GM21717 (cell line): Measurements from ENCODE around the gene NRM.
A peak's percentile ranks its signal among the peaks of the same experiment; 100 is the strongest.
"Not testable (repeated sequence)": the region's sequence is repeated elsewhere in the genome, so short reads cannot be mapped to it uniquely, and the experiment has no call there.

Source experiments
- ATAC-seq: cut with Tn5 transposase; IDR thresholded peaks from one replicate; pipeline ENCODE4 v1.9.1; 2021; ENCODE audit warnings: mild to moderate bottlenecking, moderate library complexity; ENCODE audit not compliant: unreplicated experiment

The NRM gene, protein sequence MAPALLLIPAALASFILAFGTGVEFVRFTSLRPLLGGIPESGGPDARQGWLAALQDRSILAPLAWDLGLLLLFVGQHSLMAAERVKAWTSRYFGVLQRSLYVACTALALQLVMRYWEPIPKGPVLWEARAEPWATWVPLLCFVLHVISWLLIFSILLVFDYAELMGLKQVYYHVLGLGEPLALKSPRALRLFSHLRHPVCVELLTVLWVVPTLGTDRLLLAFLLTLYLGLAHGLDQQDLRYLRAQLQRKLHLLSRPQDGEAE

DNA sequence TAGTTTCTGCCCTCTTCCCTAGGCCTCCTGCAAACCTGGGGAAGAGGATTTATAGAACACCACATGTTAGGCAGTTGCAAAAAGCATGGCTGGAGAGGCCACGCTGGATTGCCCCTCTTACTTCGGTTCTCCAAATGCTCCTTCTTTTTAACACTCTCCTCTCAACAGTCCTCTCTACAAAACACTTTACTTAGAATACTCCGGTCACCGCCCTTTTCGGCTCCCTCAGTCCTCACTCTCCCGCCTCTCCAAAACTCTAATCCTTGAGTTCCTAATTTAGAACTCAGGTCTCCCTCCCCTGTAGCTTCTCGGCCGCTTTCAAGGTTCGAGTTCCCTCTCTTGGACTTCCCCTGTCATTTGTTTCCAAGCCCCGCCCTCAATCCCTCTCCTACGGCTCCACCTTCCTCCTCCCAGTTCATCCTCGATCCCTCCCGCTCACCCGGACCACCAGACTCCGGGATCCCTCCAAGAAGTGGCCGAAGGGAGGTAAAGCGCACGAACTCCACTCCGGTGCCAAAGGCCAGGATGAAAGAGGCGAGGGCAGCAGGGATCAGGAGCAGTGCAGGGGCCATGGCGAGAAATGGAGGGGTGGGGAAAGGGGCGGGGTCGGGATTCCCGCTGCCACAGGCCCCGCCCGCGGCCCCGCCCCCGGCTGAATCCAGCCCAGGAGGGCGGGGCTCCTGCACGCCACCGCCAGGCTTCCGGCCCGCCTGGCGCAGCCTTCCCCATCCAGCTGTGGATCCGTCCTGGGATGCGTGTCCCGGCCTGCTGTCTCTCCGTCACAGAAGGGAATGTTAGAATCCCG lies at the start of gene NRM:
NRM (minus strand) TSS at position 582 of the 805 bp plus-strand sequence; CDS start at position 572, 10 bp downstream.
- ATAC-seq, result no peak

DNA sequence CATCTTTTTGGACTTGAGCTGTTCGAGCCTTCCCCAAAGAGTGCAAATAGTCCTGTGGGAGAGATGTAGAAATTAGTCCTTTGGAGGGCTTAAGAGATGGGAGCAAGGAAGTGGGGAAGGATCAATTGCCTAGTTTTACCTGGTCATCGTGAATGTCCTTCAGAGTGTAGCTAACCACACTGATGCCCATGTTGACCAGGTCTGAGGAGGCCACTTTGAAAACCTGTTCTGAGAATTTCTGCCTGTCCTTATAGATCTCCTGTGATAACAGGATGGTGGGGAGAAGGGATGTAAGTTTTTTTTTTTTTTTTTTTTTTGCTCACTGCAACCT lies 49.7 kb upstream of the NRM start:
- no peak for ATAC-seq

DNA sequence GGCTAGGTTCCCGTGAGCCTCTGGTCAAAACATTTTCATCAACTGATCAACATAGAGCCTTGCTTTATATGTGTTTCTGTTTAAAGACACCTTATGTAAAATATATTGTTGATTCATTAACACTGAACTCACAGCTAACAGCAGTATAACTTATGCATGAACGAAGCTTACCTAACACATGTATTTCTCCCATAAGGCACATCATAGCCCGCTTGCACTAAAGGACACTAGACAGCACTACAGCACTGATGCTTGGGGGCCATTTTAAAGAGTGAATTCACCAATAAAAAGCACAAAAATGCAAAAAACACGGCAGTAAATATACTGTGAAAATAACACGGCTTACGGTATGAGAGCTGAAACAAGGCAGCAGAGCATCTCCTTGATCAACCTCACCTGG lies 47.7 kb upstream of the NRM start:
- no peak for ATAC-seq

DNA sequence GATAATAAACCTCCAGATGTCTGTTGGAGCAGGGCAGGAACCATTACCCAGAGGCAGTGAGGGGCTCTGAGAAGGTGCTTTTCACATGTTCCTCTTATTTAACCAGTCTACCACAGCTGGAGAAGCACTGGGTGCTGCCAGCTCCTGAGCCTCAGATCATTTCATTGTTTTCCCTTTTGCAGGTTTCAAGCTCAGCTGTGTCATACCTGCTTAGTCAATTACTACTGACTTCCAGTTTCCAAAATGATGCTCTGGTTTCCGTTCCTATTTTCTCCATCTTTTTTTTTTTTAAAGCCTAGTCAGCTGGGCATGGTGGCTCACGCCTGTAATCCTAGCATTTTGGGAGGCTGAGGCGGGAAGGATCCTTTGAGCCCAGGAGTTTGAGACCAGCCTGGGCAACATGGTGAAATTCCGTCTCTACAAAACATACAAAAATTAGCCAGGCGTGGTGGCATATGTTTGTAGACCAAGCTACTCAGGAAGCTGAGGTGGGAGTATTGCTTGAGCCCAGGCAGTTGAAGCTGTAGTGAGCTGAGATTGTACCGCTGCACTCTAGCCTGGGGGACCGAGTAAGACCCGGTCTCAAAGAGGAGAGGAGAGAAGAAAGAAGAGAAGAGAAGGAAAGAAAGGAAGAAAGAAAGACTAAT lies 45.0 kb upstream of the NRM start:
- ATAC-seq, result peak; percentile 52

DNA sequence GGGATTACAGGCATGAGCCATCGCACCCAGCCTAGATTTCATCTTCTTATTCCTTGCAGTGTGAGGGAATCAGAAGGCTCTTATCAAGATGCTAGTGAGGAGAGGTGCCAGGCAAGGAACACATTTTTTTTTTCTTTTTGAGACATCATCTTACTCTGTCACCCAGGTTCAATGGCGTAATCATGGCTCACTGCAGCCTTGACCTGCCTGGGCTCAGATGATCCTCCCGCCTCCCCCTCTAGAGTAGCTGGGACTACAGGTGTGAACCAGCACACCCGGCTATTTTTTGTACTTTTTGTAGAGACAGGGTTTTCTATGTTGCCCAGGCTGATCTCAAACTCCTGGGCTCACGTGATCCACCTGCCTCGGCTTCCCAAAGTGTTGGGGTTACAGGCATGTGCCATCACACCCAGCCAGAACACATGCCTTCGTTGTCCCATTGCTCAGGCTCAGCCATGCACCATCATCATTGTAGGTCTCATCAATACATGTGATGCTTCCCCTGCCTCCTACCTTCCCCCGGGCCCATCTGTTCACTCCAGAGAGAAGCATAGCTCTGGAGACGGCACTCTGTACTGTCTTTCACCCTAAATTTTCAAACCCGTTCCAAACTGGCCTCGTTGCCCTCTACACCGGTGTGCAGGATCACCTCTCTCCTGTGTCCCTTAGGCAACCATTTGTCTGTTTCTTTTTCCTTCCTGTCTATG lies 41.6 kb upstream of the NRM start:
- ATAC-seq, result no peak

DNA sequence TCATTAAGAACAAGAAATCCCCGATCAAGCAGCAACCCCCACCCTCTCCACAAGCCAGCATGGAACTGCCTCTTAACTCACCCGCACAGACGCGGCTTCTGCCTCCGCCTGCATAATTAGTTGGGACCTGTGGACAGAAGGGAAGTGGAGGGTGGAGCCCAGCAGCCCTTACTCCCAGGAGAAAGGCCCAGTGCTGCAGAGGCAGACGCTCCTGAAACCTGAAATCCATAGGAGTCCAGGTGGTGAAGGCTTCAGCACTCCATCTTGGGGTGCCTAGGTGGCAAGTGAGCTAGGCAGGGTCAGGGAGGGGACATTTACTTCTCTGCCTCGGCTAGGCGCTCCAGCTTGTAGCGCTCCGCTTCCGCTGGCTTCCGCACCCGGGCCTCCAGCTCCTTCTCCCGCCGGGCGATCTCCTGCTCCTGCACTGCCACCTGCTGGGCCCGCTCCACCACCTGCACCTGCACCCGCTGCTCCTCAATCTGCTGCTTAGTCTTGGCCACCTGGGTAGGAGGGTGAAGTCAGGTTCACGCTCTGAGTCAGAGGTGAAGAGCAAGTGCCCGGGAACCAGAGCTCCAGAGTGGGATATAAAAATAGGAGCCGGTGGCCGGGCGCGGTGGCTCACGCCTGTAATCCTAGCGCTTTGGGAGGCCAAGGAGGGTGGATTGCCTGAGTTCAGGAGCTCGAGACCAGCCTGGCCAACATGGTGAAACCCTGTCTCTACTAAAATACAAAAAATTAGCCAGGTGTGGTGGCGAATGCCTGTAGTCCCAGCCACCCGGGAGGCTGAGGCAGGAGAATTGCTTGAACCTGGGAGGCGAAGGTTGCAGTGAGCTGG lies 40.0 kb upstream of the NRM start:
- peak; percentile 53 for ATAC-seq

DNA sequence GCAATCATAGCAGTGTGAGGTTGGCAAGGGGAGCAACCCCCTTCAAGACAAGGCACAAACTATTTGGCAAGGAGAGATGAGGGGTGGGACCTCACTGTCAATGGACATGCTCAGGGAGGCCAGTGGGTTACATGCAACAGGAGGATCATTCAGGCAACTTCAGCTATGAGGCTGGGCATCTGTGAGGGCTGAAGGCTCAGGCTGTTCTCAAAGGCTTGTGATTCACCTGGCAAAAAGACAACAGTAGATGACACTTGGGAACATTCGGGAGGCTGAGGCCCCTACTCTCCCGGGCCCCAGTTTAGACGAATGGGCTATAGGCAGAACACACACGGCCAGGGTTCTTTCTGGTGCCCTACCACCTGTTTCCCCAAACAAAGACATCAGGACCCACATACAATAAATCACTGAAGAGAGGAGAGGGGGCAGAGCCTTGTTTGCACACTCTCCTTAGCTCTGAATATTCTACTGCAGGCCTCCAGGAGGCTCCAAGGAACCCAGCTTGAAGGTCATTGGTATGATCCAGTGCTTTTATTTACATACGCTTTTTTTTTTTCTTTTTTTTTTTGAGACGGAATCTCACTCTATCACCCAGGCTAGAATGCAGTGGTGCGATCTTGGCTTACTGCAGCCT lies 37.3 kb upstream of the NRM start:
- no peak for ATAC-seq

DNA sequence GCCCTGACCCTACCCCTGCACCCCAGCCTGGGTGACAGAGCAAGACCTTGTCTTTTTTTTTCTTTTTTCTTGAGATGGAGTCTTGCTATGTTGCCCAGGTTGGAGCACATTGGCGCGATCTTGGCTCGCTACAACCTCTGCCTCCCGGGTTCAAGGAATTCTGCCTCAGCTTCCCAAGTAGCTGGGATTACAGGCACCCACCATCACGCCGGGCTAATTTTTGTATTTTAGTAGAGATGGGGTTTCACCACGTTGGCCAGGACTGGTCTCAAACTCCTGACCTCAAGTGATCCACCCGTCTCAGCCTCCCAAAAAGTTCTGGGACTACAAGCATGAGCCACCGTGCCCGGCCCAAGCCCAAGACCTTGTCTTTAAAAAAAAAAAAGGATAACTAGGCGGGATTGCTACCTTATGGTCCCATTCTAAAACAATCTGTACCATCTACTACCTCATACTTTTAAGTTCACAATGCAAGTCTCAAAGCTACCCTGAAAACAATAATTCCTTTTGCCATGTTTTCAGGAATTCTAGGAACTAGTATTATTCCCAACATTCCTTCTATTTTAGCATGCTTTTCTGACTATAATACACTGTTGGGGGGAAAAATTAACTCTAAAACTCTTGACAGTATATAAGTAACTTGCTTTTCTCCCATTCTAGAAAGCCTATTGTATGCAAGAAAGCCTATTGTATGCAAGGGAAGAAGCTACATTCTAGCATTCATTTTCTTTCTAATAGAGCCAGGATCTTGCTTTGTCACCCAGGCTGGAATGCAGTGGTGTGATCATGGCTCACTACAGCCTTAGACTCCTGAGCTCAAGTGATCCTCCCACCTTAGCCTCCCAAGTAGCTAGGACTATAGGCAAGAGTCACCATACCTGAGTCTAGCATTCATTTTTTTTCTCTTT lies 36.0 kb upstream of the NRM start:
- no peak for ATAC-seq

DNA sequence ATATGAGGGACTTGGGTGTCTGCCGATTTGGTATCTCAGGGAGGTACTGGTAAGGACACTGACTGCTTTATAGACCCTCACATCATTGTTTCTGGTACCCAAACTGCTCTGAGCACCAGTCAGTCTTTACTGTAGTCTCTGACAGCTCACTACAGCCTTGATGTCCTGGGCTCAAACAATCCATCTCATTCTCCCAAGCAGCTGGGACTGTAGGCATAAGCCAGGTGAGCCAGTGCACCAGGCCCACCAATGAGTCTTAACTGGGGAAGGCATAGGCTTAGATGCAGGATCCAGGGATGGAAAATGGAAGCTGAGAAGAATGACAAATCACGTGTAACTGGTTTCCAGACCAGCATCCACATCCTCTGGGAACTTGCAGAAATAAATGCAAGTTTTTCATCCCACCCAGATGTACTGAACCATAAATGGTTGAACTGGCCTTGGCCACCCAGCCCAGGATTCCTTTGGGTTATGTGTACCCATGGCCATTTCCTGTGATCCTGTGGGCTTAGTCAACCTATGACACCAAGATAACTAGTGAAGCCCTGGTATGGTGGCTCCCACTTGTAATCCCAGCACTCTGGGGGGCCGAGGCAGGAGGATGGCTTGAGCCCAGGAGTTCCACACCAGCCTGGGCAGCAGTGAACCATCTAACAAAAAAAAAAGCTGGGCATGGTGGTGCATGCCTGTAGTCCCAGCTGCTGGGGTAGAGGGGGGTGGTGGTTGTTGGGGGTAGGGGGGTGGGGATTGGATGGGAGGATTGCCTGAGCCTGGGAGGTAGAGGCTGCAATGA lies 35.1 kb upstream of the NRM start:
- ATAC-seq, result no peak

DNA sequence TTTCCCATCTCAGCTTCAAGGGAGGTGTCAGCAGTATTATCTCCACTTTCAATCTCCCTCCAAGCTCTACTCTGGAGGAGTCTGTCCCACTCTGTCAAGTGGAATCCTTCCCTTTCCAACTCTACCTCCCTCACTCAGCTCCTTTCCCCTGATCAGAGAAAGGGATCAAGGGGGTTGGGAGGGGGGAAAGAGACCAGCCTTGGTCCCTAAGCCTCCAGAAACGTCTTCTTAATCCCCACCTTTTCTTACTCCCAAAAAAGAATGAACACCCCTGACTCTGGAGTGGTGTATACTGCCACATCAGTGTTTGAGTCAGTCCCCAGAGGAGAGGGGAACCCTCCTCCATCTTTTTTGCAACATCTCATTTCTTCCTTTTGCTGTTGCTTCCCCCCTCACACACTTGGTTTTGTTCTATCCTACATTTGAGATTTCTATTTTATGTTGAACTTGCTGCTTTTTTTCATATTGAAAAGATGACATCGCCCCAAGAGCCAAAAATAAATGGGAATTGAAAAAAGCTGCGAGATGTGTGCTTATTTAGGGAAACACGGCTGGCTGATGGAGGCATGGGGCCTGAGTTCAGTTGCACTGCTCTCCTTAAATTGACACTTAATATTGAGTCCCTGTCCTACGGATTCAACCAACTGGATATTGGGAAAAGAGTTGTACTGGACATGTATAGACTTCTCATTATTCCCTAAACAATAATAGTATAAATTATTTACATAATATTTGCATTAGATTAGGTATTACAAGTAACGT lies 34.3 kb upstream of the NRM start:
- no peak for ATAC-seq

DNA sequence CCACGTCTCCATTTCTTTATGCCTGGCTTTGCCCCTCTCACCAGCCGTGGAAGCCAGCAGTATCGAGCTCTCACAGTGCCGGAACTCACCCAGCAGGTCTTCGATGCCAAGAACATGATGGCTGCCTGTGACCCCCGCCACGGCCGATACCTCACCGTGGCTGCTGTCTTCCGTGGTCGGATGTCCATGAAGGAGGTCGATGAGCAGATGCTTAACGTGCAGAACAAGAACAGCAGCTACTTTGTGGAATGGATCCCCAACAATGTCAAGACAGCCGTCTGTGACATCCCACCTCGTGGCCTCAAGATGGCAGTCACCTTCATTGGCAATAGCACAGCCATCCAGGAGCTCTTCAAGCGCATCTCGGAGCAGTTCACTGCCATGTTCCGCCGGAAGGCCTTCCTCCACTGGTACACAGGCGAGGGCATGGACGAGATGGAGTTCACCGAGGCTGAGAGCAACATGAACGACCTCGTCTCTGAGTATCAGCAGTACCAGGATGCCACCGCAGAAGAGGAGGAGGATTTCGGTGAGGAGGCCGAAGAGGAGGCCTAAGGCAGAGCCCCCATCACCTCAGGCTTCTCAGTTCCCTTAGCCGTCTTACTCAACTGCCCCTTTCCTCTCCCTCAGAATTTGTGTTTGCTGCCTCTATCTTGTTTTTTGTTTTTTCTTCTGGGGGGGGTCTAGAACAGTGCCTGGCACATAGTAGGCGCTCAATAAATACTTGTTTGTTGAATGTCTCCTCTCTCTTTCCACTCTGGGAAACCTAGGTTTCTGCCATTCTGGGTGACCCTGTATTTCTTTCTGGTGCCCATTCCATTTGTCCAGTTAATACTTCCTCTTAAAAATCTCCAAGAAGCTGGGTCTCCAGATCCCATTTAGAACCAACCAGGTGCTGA lies 33.3 kb upstream of the NRM start:
- ATAC-seq, result not testable (repeated sequence)

DNA sequence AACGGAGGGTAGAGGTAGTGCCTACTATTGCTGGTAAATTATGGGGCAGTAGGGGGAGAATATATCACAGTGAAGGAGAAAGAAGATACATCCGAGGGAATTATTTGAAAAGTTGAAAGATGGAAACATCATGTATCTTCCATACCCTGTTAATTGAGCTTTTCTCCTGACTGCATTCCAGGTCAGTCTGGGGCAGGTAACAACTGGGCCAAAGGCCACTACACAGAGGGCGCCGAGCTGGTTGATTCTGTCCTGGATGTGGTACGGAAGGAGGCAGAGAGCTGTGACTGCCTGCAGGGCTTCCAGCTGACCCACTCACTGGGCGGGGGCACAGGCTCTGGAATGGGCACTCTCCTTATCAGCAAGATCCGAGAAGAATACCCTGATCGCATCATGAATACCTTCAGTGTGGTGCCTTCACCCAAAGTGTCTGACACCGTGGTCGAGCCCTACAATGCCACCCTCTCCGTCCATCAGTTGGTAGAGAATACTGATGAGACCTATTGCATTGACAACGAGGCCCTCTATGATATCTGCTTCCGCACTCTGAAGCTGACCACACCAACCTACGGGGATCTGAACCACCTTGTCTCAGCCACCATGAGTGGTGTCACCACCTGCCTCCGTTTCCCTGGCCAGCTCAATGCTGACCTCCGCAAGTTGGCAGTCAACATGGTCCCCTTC lies 32.5 kb upstream of the NRM start:
- ATAC-seq, result not testable (repeated sequence)

DNA sequence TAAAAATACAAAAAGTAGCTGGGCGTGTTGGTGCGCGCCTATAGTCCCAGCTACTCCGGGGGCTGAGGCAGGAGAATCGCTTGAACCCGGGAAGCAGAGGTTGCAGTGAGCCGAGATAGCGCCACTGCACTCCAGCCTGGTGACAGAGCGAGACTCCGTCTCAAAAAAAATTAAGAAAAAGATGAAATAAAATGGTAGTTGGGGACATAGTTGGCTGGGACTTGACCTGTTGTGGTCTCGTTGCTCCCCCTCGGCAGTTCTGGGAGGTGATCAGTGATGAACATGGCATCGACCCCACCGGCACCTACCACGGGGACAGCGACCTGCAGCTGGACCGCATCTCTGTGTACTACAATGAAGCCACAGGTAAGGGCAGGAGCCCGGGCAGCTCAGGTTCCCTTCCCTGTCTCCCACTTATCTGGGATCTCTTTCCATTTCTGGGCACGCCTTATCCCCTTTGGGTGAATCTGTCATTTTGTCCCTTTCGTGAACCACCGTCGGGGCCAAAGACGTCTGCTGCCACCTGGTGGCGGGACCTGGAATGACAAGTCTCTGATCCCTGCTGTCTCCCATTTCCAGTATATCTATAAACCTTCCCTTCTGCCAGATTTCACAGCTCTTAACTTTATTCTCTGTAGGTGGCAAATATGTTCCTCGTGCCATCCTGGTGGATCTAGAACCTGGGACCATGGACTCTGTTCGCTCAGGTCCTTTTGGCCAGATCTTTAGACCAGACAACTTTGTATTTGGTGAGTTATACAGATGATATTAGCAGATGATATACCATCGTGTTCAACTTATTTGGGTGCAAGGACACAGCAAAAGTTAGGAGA lies 31.7 kb upstream of the NRM start:
- ATAC-seq, result no peak

DNA sequence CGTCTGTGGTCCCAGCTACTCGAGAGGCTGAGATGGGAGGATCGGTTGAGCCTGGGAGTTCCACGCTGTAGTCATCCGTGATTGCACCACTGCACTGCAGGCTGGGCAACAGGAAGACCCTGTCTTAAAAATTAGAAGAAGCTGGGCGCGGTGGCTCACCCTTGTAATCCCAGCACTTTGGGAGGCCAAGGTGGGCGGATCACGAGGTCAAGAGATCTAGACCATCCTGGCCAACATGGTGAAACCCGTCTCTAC lies 31.2 kb upstream of the NRM start:
- ATAC-seq, result not testable (repeated sequence)
